ENCODE results near the gene KLHL33.

- TF ChIP-seq EP300 (IDR thresholded peaks at IDR 0.05) (no peak), POLR2A (IDR thresholded peaks at IDR 0.05) (no peak), CTCF (IDR thresholded peaks at IDR 0.05) (no peak), POLR2AphosphoS5 (IDR thresholded peaks at IDR 0.05) (no peak)
Observed at GRCh38 chr14:20386276-20386855, 49.6 kb downstream of the KLHL33 start.

Data from sigmoid colon (tissue), 4 donors.